Measurements from ENCODE around the gene RIMKLA.

Gene RIMKLA

DNA sequence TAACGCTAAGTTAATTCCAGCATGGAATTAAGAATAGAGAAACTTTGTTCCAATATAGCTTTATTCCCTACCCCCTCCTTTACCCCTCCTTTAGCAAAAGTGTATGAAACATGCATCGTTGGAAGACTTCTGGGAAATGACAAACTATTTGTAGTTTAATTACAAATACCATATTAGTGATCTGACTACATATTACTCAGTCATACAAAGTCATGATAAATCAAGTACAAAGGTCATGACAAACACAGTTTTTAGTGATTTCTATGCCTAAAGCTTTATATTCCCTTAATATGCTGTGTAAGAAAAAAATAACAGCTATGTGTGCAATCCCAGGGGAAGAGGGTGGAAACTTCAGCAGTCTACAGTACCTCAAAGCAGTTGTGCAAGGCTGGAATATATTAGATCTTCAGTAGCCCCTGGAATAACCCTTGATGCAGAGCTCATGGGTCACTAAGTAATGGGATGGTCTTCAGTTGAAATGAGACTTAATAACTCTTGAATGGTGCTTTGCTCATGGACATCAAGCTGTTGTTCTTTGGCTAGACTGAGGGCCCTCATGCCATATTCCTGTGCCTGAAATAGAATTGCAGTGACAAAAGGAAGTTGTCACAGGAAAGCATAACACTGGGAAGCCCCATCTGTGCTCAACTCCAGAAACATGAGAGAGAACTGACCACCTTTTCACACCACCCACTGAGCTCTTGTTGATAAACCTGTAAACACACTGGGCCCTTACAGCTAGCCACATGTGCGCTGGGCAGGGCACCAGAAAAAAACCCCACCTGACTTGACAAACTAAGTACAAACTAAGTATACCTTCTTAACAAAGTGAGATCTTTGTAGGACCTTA, 49.9 kb downstream of the RIMKLA start:
- DNase-seq: no peak

GRCh38 chr1:42431514-42431913, 50.9 kb downstream of the RIMKLA start:
- no peak for DNase-seq

DNA sequence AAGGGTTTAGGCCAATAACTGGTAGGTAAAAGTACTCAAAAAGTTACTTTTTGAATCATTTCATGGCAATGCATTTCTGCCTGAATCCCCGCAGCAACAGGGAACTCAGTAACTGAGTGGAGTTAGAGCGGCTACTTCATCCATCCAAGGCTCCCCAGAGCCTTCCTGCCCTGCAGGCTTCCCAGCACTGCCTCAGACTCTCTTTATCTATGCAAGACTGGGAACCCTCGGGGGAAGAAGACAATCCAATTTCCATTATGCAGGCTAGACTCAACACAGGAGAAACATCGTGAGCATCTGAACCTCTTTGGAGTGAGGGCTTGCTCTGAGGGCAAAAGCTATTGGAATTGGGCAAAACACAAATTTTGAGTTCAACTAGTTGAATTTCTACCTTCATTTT, 52.1 kb downstream of the RIMKLA start:
- no peak for DNase-seq

GRCh38 chr1:42433369-42433768, 52.8 kb downstream of the RIMKLA start:
- DNase-seq: no peak

DNA sequence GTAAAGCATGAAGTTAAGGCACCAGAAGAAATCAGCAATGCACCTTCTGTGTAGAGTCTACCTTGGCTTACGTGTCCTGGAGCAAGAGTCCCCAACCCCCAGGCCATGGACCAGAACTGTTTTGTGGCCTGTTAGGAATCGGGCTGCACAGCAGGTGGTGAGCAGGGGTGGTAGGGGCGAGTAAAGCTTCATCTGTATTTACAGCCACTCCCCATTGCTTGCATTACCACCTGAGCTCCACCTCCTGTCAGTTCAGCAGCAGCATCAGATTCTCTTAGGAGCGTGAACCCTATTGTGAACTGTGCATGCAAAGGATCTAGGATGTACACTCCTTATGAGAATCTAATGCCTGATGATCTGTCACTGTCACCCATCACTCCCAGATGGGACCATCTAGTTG, 53.7 kb downstream of the RIMKLA start:
- no peak for DNase-seq

GRCh38 chr1:42439940-42440339, 59.3 kb downstream of the RIMKLA start:
- no peak for DNase-seq

- no peak for DNase-seq
These were observed 62.1 kb downstream of the RIMKLA start for GRCh38 chr1:42442662-42443061.

DNA sequence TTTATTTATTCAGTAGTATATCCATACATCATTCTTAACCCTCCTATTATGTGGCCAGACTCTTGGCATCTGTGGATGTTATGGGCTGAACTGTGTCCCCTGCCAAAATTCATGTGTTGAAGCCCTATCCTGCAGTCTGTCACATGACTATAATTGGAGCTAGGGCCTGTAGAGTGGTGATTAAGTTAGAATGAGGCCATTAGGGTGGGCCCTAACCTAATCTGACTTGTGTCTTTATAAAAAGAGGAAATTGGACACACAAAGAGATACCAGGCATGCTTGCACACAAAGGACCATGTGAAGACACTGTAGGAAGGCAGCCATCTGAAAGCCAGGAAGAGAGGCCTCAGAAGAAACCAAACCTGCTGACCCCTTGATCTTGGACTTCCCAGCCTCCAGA, 68.7 kb downstream of the RIMKLA start:
- no peak for DNase-seq

DNA sequence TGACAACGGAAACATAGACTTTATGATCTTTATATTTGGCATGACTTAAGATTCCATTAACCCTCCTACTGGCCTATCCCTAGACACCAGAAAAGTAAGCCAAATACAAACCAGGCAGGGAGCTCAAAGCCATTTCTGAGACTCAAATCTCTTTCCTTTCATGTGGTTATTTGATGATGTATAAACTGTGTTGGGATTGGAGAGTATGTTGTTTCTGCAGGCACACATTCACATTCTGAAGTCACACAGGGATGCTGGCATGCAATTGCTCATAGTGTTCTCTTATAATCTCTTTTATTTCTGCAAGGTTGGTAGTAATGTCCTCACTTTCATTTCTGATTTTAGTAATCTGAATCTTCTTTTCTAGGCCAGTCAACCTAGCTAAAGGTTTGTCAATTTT, 69.5 kb downstream of the RIMKLA start:
- DNase-seq: no peak

GRCh38 chr1:42453386-42453785, 72.8 kb downstream of the RIMKLA start:
- no peak for DNase-seq

DNA sequence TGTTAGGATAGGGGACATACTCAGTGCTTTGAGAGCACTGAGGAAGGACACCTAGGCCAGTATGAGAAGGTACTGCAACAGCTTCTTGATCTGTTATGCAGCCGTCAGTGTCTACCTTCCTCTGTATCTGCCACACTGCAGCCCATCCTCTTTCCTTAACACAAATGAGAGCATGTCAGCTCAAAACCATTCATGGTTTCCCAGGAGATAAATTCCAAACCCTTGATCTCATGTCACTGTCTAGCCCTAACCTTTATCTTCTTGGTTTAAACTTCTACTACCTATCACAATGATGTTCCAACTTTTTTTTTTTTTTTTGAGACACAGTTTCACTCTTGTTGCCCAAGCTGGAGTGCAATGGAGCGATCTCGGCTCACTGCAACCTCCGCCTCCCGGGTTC, 73.8 kb downstream of the RIMKLA start:
- no peak for DNase-seq

DNA sequence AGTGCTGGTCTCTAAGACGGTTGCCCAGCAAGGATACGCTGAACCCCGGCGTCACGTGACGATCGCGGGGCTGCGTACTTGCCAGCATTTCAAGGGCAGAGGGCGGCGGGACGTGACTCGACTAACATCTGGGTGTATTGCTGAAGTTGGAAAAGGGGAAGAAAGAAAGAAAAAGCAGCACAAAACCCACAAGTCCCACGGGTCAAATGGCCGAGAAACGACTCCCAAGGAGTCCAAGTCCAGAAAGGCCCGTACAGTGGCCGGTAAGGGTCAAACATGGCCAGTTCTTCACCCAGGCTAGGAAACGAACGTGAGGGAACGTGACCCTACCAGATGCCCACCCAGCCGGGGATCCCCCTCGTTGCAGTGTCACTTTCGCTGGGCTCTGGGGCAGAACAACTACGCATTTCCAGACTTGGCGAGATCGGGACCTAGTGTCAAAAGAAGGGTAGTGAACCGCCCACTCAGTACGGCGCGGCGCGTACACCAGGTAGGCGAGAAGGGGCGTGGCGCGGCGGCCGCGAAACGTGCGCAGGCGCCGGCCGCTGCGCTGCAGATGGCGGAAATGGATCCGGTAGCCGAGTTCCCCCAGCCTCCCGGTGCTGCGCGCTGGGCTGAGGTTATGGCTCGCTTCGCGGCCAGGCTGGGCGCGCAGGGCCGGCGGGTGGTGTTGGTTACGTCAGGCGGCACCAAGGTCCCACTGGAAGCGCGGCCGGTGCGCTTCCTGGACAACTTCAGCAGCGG, 75.6 kb downstream of the RIMKLA start, which contains the start of the genes PPCS and ZMYND12:
Gene PPCS, plus strand, starts transcription at position 534 of the 744 bp plus-strand sequence. Its CDS starts 23 bp downstream, at position 557.
Gene ZMYND12, minus strand, starts transcription at position 13 of the 744 bp plus-strand sequence. CDS start 25 bp downstream, outside the sequence.
- peak; percentile 76 to 89 (median 81) for DNase-seq

DNA sequence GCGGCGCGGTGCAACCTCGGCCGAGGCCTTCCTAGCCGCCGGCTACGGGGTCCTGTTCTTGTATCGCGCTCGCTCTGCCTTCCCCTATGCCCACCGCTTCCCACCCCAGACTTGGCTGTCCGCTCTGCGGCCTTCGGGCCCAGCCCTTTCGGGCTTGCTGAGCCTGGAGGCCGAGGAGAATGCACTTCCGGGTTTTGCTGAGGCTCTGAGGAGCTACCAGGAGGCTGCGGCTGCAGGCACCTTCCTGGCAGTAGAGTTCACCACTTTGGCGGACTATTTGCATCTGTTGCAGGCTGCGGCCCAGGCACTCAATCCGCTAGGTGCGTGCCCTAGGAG, 76.1 kb downstream of the RIMKLA start:
- peak in 3 of 4 experiments; percentile 33 to 59 (median 53) for DNase-seq

- DNase-seq: no peak
These were observed 80.6 kb downstream of the RIMKLA start for GRCh38 chr1:42461196-42461595.

GRCh38 chr1:42462828-42463763, 82.5 kb downstream of the RIMKLA start, which contains the start of gene CCDC30:
Gene CCDC30, plus strand, starts transcription at chr1:42463286. Its CDS starts 17,266 bp downstream, at chr1:42480552.
- DNase-seq: peak; percentile 77 to 93 (median 86)

DNA sequence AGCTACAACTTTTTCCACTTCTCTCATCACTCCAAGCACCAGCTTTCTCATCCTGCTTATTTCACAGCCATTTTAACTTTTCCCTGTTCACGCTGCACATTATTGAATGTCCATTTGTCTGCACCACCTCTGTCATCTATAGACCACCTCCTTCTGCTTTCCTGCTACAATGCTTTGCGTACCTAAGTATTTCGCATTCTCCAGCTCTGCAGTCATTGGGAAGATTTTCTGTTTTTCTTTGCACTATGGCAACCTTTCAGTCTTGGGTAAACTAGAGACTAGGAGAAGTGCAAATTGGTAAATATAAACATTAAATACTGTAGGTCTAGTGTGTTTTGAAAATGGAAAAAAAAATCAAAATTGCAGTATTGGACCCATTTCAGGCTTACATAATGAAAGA, 83.3 kb downstream of the RIMKLA start:
- no peak for DNase-seq

DNA sequence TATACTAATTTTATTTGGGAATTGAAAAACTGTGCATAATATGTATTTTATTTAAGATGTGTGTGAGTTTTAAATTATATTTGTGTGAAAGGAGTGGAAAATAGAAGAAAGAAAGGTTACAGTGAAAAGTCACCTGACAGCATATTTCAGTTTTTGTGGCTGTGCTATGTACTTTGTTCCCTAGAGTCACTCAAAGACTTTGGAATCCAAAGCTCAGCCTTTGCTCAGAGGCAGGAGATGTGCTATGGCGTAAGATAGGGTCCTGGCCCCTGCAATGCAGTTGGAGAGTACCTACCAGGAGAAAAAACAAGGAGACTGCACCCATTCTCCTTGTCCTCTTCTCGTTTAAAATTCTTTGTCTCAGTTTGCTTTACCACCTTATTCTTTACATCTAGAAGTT, 85.4 kb downstream of the RIMKLA start:
- no peak for DNase-seq

GRCh38 chr1:42469727-42470126, 89.1 kb downstream of the RIMKLA start:
- DNase-seq: no peak
